ENCODE data around the gene CELSR1. TPM values are rescaled to one million over a fixed set of nuclear protein-coding genes. Genes with fewer than 3 reads are reported as not detected.
A peak's percentile ranks its signal among the peaks of the same experiment; 100 is the strongest.

CELSR1 gene
- total and polyA plus RNA-seq, 2 donors (not counting 1 experiment from before 2014, with no cell fraction given), result 30.2 to 34.8 TPM

GRCh38 chr22:46374663-46375474 is 162.6 kb downstream of the CELSR1 start:
- POLR2A ChIA-PET, result interaction anchor here (0.6 kb wide), 1 partner anchor 87 kb away, joined by 4 read pairs; no protein-coding TSS in a partner anchor
- Histone ChIP-seq H3K4me3 (ENCODE audit: control extremely low read depth in 1 of 5, extremely low read depth in 1 of 5, insufficient read depth in 1 of 5, low read depth in 2 of 5, low read length in 4 of 5) (no peak overlapping the region), H3K27me3 (replicated peaks in 1 of 4; ENCODE audit: control extremely low read depth in 1 of 4, control insufficient read depth in 3 of 4, insufficient read depth in 4 of 4, low read length in 3 of 4) (peaks cover 0 to 6% (median 0%) of the 10 kb centered on the region in 4 experiments), H3K4me1 (ENCODE audit: control insufficient read depth in 2 of 2, insufficient read depth in 2 of 2, low read length in 2 of 2) (peaks cover 9 to 36% of the 10 kb centered on the region in 2 donors), H3K4me2 (replicated peaks; ENCODE audit: low read depth, low read length, poor library complexity, severe bottlenecking) (peak overlapping the region; percentile 15), H3K36me3 (replicated peaks in 1 of 2; ENCODE audit: control extremely low read depth in 1 of 2, control insufficient read depth in 1 of 2, extremely low read depth in 1 of 2, insufficient read depth in 2 of 2, low read length in 1 of 2) (peaks cover 6 to 60% of the 10 kb centered on the region in 2 experiments), H3K27ac (ENCODE audit: low read length in 2 of 2) (no peak overlapping the region), H2AFZ (ENCODE audit: insufficient read depth, low read depth, low read length, poor library complexity, severe bottlenecking) (no peak overlapping the region), H3K9ac (ENCODE audit: low read length) (no peak overlapping the region), H3K79me2 (ENCODE audit: control insufficient read depth, insufficient read depth, low read length) (no peaks in the 10 kb centered on the region), H4K20me1 (ENCODE audit: control insufficient read depth, insufficient read depth, low read length, poor library complexity, severe bottlenecking) (no peaks in the 10 kb centered on the region), H3K9me3 (ENCODE audit: control extremely low read depth in 1 of 3, control insufficient read depth in 2 of 3, insufficient read depth in 1 of 3, low read length in 2 of 3) (peaks cover 0 to 30% (median 14%) of the 10 kb centered on the region in 3 donors)
- CTCF ChIA-PET, result interaction anchor here (2.0 kb wide), 1 partner anchor 7 kb away, joined by 13 read pairs; no protein-coding TSS in a partner anchor
- WGBS (ENCODE audit: insufficient coverage), result 84% methylated on average over 36 of the region's 38 CpGs
- no peak for TF ChIP-seq EZH2 (IDR thresholded peaks at IDR 0.05; ENCODE audit: borderline replicate concordance, insufficient read depth, low read depth, low read length, poor library complexity, severe bottlenecking)
- TF ChIP-seq CTCF (IDR thresholded peaks at IDR 0.05), result no peak
- no peak overlapping the region for H3K27ac Mint-ChIP-seq
- intact Hi-C loops (cut with micrococcal nuclease), result no loop called here
- H3K4me1 Mint-ChIP-seq, result peaks cover 8% of the 10 kb centered on the region
- ATAC-seq (ENCODE audit: low read depth) (no peak), DNase-seq (no peak)
- no peaks in the 10 kb centered on the region for H3K27me3 Mint-ChIP-seq
- H3K9me3 Mint-ChIP-seq (ENCODE audit: insufficient read depth), result peaks cover 2% of the 10 kb centered on the region
- no peak overlapping the region for H3K4me3 Mint-ChIP-seq
